ENCODE results near the gene MTA3.

GRCh38 chr2:42762155-42762554, 193.7 kb downstream of the MTA3 start:
- TF ChIP-seq YY1 (IDR thresholded peaks at IDR 0.05; ENCODE audit: insufficient read depth, insufficient read length), result no peak
- TF ChIP-seq ZNF274 (IDR thresholded peaks at IDR 0.05; ENCODE audit: low read depth, low read length), result no peak
